OCI-LY3 (cell line): ENCODE measurements around the gene C13orf42.
A peak's percentile ranks its signal among the peaks of the same experiment; 100 is the strongest.

Source experiments
- H2AFZ ChIP-seq: fragments of 200-600, 300-600 bp; shearing (Covaris generic); 2 replicates; pipeline ENCODE4 v1.6.0; 2014; ENCODE audit warnings: antibody characterized with exemption, low read depth, low read length
- H3K27ac ChIP-seq: fragments of 200-600, 300-600 bp; sonication (generic); 2 replicates; pipeline ENCODE4 v1.5.1; 2014; ENCODE audit warnings: mild to moderate bottlenecking, low read length, moderate library complexity, mixed read lengths
- H3K27me3 ChIP-seq: fragments of 200-600, 300-600 bp; sonication (generic); 2 replicates; pipeline ENCODE4 v1.6.1; 2014; ENCODE audit warnings: low read depth, low read length, mixed read lengths
- H3K36me3 ChIP-seq: fragments of 200-600, 300-600 bp; sonication (generic); replicated peaks from 2 replicates; pipeline ENCODE3; 2014; ENCODE audit warnings: low read depth, low read length, mixed read lengths
- H3K4me1 ChIP-seq: fragments of 300-600, 200-600 bp; sonication (generic); 2 replicates; pipeline ENCODE4 v1.6.1; 2014; ENCODE audit warnings: low read length, mixed read lengths
- H3K4me2 ChIP-seq: fragments of 200-600, 300-600 bp; sonication (generic); 2 replicates; pipeline ENCODE4 v1.6.1; 2014; ENCODE audit warnings: low read length, mixed read lengths
- H3K4me3 ChIP-seq: fragments of 300-600, 200-600 bp; sonication (generic); 2 replicates; pipeline ENCODE4 v1.5.1; 2014; ENCODE audit warnings: antibody characterized with exemption, mild to moderate bottlenecking, low read length, moderate library complexity
- H3K79me2 ChIP-seq: fragments of 300-600, 200-600 bp; shearing (Covaris generic); 2 replicates; pipeline ENCODE4 v1.6.1; 2014; ENCODE audit warnings: mild to moderate bottlenecking, low read length, mixed read lengths
- H3K9ac ChIP-seq: fragments of 300-600, 200-600 bp; shearing (Covaris generic); 2 replicates; pipeline ENCODE4 v1.6.0; 2014; ENCODE audit warnings: mild to moderate bottlenecking, low read length, moderate library complexity
- H3K9me3 ChIP-seq: fragments of 200-600, 300-600 bp; shearing (Covaris generic); 2 replicates; pipeline ENCODE4 v1.6.1; 2014; ENCODE audit warnings: low read length, mixed read lengths; ENCODE audit not compliant: insufficient read depth
- H4K20me1 ChIP-seq: fragments of 200-600, 300-600 bp; sonication (generic); 2 replicates; pipeline ENCODE4 v1.6.1; 2016; ENCODE audit warnings: low read length, mixed read lengths; ENCODE audit not compliant: insufficient read depth
- EZH2phosphoT487 ChIP-seq: fragments of 200-600 bp; shearing (Covaris generic); IDR thresholded peaks from 2 replicates; pipeline ENCODE4 v1.6.1; 2018; ENCODE audit warnings: antibody characterized with exemption, mixed run types, low read depth
- TF ChIP-seq, protein P1 (sequence below): fragments of 200-600, 300-600 bp; sonication (generic); IDR thresholded peaks from 2 replicates; pipeline ENCODE4 v1.5.1; 2014; ENCODE audit warnings: antibody characterized with exemption, low read length, low read depth

C13orf42 gene

DNA sequence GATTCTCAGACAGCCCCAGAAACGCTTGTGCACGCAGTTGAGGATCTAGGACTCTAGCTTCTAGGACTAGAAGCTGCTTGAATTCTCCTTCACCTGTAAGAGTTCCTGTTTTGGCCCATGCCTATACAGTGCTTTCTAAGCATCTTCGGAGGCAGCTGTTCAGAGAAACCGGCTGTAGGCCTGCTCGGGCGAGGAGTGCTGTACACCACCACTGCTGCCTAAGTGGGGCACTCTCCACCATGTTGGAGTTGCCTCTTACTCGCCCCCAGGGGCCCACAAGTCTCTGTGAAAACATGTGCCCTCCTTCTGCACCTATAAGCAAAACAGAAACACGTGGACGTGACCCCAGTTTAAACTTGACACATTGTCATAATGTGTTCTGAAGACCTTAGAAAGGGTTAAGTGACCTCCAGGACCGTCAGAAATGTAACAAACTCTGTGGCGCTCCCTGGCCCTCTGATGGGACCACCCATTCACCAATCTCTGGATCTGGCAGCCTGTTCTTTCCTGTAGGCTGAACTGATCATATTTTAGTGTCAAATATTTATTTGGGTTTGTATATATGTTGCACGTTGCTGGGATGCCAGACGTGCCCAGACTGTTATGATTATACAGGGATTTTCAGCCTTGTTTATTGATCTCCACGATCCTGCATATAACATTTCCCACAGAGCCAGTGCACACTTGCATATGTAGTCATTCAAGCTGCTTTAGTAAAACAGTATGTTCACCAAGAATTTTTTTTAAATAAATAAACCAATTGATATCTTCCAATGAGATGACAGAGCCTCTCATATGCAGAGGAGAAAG, 60.8 kb downstream of the C13orf42 start:
- Histone ChIP-seq H3K79me2 (no peaks in the 10 kb centered on the region), H3K27me3 (no peaks in the 10 kb centered on the region), H4K20me1 (no peaks in the 10 kb centered on the region), H2AFZ (no peak overlapping the region), H3K9ac (no peak overlapping the region), H3K36me3 (no peaks in the 10 kb centered on the region), H3K4me1 (no peaks in the 10 kb centered on the region), H3K9me3 (no peaks in the 10 kb centered on the region), H3K27ac (no peak overlapping the region), H3K4me2 (no peak overlapping the region), H3K4me3 (no peak overlapping the region)
- TF ChIP-seq EZH2phosphoT487, result no peak
- TF ChIP-seq, protein P1, sequence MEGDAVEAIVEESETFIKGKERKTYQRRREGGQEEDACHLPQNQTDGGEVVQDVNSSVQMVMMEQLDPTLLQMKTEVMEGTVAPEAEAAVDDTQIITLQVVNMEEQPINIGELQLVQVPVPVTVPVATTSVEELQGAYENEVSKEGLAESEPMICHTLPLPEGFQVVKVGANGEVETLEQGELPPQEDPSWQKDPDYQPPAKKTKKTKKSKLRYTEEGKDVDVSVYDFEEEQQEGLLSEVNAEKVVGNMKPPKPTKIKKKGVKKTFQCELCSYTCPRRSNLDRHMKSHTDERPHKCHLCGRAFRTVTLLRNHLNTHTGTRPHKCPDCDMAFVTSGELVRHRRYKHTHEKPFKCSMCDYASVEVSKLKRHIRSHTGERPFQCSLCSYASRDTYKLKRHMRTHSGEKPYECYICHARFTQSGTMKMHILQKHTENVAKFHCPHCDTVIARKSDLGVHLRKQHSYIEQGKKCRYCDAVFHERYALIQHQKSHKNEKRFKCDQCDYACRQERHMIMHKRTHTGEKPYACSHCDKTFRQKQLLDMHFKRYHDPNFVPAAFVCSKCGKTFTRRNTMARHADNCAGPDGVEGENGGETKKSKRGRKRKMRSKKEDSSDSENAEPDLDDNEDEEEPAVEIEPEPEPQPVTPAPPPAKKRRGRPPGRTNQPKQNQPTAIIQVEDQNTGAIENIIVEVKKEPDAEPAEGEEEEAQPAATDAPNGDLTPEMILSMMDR, result no peak

DNA sequence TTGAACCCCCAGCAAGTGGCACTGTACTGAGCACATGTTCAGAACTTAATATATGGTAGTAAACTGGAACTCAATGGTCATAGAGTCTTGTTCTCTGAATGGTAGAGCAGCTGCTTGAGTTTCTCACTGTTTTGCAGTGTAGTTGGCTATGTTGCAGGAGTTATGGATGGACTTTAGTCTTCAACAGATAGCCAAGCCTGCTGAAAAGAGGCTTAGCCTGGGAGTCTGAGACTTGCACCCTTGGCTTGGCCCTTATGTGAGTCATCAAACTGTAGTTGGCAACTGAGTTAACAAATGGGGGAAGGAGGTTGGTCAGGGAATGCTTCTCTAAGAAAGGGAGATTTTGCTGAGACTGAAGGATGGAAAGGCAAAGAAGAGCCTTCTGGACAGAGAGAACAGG, 62.5 kb downstream of the C13orf42 start:
- Histone ChIP-seq H3K4me3 (no peak overlapping the region), H3K27me3 (no peaks in the 10 kb centered on the region), H3K9me3 (no peaks in the 10 kb centered on the region), H2AFZ (no peak overlapping the region), H3K9ac (no peak overlapping the region), H3K79me2 (no peaks in the 10 kb centered on the region), H3K4me2 (no peak overlapping the region), H4K20me1 (no peaks in the 10 kb centered on the region), H3K27ac (no peak overlapping the region), H3K36me3 (no peaks in the 10 kb centered on the region), H3K4me1 (no peaks in the 10 kb centered on the region)
- TF ChIP-seq, protein P1, result no peak
- no peak for TF ChIP-seq EZH2phosphoT487

DNA sequence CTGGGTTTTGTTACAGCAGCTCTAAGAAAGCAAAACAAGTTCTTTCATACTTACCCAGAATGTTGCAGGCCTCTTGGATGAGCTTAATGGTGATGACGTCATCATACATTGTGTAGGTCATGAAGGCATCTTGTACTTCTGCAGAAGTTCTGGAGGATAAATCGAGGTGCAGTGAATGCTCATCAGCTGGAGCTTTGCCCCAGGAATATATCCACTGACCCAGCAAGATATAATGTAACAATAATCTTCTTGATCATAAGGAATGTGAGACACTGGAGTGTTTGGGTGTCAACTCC, 63.0 kb downstream of the C13orf42 start:
- H3K4me3 ChIP-seq, result no peak overlapping the region
- TF ChIP-seq EZH2phosphoT487, result no peak
- TF ChIP-seq, protein P1, result no peak
- H3K27ac ChIP-seq, result no peak overlapping the region
- no peak overlapping the region for H3K4me2 ChIP-seq
- no peaks in the 10 kb centered on the region for H3K4me1 ChIP-seq
- H3K9ac ChIP-seq, result no peak overlapping the region
- H3K79me2 ChIP-seq, result no peaks in the 10 kb centered on the region
- no peaks in the 10 kb centered on the region for H4K20me1 ChIP-seq
- no peak overlapping the region for H2AFZ ChIP-seq
- no peaks in the 10 kb centered on the region for H3K27me3 ChIP-seq
- no peaks in the 10 kb centered on the region for H3K36me3 ChIP-seq
- H3K9me3 ChIP-seq, result no peaks in the 10 kb centered on the region

DNA sequence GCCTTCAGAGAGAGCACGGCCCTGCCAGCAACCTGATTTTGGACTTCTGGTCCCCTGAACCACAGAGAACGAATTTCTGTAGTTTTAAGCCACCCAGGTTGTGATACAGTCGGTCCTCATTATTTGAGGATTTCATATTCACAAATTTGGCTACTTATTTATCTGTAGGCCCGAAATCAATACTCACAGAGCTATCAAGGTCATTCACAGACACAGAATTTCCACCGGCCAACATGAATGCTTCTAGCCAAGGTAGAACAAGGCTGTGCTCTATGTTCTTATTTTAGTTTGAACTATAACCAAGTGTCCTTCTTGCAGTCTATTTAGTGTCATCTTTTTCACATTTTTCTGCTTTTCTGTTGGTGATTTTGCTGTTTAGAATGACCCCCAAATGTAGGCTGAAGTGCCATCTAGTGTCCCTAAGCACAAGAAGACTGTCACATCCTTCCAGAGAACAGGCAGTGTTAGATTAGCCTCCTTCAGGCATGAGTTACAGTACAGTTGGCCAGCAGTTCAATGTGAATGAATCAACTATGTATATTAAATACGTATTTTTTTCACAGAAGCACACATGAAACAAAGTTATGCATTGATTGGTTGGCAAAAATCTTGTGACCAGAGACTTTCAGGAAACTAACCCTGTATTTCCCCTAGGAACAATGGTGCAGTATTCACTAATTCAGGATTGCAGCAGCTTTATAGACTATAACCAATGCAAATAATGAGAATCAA, 63.5 kb downstream of the C13orf42 start:
- Histone ChIP-seq H3K9ac (no peak overlapping the region), H3K4me3 (no peak overlapping the region), H3K36me3 (no peaks in the 10 kb centered on the region), H3K9me3 (no peaks in the 10 kb centered on the region), H2AFZ (no peak overlapping the region), H3K79me2 (no peaks in the 10 kb centered on the region), H4K20me1 (no peaks in the 10 kb centered on the region), H3K4me2 (no peak overlapping the region), H3K27me3 (no peaks in the 10 kb centered on the region), H3K27ac (no peak overlapping the region), H3K4me1 (no peaks in the 10 kb centered on the region)
- no peak for TF ChIP-seq EZH2phosphoT487
- TF ChIP-seq, protein P1, result peak; percentile 36
